GM13977 (cell line): ENCODE measurements around the gene WNK2.

Experiments
- DNase-seq: peaks from one replicate; pipeline ENCODE4 v3.0.0; 2012; ENCODE audit warnings: low spot score
- CTCF ChIP-seq: IDR thresholded peaks from 2 replicates; pipeline ENCODE4 v1.5.1; 2012; ENCODE audit warnings: mild to moderate bottlenecking, control low read depth; ENCODE audit not compliant: insufficient read depth; ENCODE audit errors: extremely low read depth, missing control alignments
- in situ Hi-C: fragments of 300-500 bp; cut with MboI; formaldehyde crosslinking; loops from one replicate; pipeline ENCODE4 v1.12.0; 2022; ENCODE audit warnings: low sequenced_read_pairs, low pct_unique_long_range_greater_than_20kb, mixed read lengths, inconsistent platforms; ENCODE audit not compliant: unreplicated experiment

WNK2 gene

DNA sequence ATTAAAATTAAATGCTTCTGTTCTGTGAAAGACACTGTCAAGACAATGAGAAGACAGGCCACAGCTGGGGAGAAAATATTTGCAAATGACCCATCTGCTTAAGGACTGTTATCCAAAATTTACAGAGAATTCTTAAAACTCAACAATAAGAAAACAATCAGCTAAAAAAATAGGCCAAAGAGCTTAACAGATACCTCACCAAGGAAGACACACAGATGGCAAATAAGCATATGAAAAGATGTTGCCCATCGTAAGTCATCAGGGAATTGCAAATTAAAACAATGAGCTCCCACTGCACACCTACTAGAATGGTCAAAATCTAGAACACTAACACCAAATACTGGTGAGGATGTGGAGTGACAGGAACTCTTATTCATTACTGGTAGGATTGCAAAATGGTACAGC lies 10.3 kb downstream of the WNK2 start:
- DNase-seq = no peak
- in situ Hi-C loops = no loop called here
- no peak for TF ChIP-seq CTCF

DNA sequence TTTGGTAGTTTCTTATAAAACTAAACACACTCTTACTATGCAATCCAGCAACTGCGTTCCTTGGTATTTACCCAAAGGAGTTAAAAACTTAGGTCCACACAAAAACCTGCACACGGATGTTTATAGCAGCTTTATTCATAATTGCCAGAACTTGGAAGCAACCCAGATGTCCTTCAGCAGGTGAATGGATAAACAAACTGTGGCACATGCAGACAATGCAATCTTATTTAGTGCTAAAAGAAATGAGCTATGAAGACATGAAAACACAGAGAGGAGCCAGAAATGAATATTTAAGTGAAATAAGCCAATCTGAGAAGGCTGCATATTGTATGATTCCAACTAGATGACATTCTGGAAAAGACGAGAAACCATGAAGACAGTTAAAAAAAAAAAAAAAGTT lies 10.7 kb downstream of the WNK2 start:
- in situ Hi-C loops = no loop called here
- DNase-seq = no peak
- no peak for TF ChIP-seq CTCF

DNA sequence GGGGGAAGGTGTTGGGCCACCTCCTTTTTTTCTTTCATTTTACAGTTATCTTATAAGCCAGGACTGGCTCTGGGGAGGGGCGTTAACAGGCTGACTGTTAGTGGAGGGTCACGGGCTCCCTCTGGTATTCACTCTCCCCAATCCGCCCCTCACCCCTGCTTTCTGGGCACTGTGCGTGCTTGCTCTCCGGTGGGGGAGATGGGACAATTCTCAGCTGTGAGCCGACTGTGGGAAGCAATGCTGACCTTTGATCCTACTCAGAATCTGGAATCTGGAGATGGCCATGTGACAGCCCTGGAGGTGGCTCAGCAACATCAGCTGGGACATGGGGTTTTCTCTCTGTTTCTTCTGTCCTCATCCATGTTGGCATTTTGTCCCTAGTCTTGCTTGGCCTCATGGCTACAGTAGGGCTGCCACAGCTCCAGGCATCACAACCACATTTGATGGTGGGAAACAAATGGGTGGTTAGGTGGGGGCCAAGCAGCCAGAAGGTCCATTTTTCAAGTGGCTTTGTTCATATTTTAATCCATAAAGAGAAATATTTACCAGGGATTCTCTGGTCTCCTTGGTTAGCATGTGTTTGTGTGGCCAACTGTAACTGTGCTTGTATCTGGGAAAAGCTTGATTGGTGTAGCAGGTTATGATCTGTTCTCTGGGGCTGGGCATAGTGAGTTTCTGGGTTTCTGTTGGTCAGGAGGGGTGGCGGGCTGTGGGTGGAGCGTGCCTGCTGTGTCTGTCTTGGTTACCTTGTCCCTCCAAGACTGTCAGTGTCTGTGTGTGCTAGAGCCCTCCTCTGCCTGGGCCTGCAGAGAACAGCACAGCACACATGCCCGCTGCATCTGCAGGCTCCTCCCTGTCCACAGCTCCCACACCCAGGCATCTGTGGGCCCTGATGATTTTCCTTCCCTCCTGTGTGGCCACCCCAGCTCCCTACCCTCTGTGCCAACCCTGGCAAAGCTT lies 12.4 kb downstream of the WNK2 start:
- no peak for TF ChIP-seq CTCF
- DNase-seq = no peak
- in situ Hi-C loops = no loop called here

GRCh38 chr9:93197670-93198069 lies 13.7 kb downstream of the WNK2 start:
- DNase-seq = no peak
- in situ Hi-C loops = no loop called here
- no peak for TF ChIP-seq CTCF

DNA sequence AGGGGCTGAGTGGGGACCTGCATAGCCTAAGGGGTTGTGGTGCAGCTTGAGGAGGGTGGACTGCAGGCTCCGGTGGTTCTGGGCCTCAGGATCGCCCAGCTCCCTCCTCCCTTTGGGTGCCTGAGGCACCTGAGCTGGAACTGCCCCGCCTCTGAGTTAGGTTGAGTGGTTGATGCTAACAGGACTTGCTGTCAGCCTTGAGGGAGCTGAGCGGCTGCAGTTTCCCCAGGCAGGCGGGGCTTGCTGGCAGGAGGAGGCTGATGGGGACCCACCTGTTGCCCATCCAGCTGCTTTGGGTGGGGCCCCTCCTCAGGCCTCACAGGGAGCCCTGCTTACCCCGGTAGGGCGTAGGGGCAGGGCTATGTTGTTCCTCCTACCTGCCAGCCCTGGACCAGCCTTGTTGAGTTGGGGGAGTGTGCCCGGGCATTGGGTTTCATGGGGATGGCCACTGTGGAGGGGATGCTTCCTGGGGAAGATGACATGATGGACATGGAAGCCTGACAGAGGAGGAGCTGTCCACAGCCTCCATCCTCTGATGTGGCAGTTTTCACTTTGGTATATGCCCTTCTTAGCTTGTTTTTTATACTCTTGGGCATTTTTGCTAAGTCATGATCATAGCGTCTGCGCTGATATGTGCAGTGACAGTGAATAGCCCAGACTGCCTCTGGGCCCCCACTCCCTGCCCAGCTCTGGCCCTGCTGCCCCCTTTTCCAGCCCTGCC lies 14.3 kb downstream of the WNK2 start:
- in situ Hi-C loops = no loop called here
- no peak for TF ChIP-seq CTCF
- no peak for DNase-seq

- no peak for DNase-seq
- TF ChIP-seq CTCF = no peak
- in situ Hi-C loops = no loop called here
Measured at GRCh38 chr9:93198838-93199625, 15.1 kb downstream of the WNK2 start.
